GM12878 (cell line): ENCODE data around the gene NOXA1.

ENCODE experiments used
- BRCA1 ChIP-seq: IDR thresholded peaks from 2 replicates; pipeline ENCODE4 v1.6.1; 2011; ENCODE audit warnings: low read depth, low read length, improper control_type of control experiment
- CBX3 ChIP-seq: fragments of 200-600 bp; sonication (generic); IDR thresholded peaks from 2 replicates; pipeline ENCODE4 v1.6.1; 2016; ENCODE audit warnings: low read depth, borderline replicate concordance
- CEBPB ChIP-seq, 2 experiments: fragments of 150-350 bp in 1 of 2; IDR thresholded peaks; 2 replicates each; pipeline ENCODE4 v1.6.1; 2012 to 2014; ENCODE audit warnings: low read depth in 2 of 2, low read length in 2 of 2, borderline replicate concordance in 1 of 2, inconsistent platforms in 1 of 2
- CTCF ChIP-seq, 3 experiments: IDR thresholded peaks in 2 of 3; conservative IDR thresholded peaks in 1 of 3; 2 replicates each; pipeline ENCODE4 v1.5.1; 2011; ENCODE audit warnings: low read depth in 3 of 3, low read length in 3 of 3, mild to moderate bottlenecking in 3 of 3, control low read depth in 2 of 3, moderate library complexity in 2 of 3, inconsistent platforms in 1 of 3, mixed read lengths in 1 of 3; ENCODE audit not compliant: control insufficient read depth in 2 of 3, insufficient read depth in 1 of 3; ENCODE audit errors: extremely low read depth in 1 of 3
- CUX1 ChIP-seq: IDR thresholded peaks from 2 replicates; pipeline ENCODE4 v1.6.1; 2012; ENCODE audit warnings: improper control_type of control experiment, low read depth, low read length; ENCODE audit not compliant: insufficient replicate concordance
- EP300 ChIP-seq, 2 experiments: fragments of 150-350 bp in 1 of 2; IDR thresholded peaks; 2 replicates each; pipeline ENCODE4 v1.6.1; 2011 to 2012; ENCODE audit warnings: low read depth in 2 of 2, low read length in 2 of 2, borderline replicate concordance in 1 of 2, improper control_type of control experiment in 1 of 2, inconsistent platforms in 1 of 2; ENCODE audit not compliant: control insufficient read depth in 1 of 2
- MAX ChIP-seq: IDR thresholded peaks from 2 replicates; pipeline ENCODE4 v1.6.1; 2012; ENCODE audit warnings: low read depth, low read length, improper control_type of control experiment
- MYC ChIP-seq: IDR thresholded peaks from 2 replicates; pipeline ENCODE4 v1.6.1; 2011; ENCODE audit warnings: mild to moderate bottlenecking, low read length, moderate library complexity, inconsistent platforms; ENCODE audit not compliant: insufficient read depth, insufficient replicate concordance, insufficient read length, severe bottlenecking
- POLR2A ChIP-seq: IDR thresholded peaks from 2 replicates; pipeline ENCODE4 v1.6.1; 2011; ENCODE audit warnings: low read depth, mild to moderate bottlenecking, low read length
- SREBF1 ChIP-seq: IDR thresholded peaks from 2 replicates; pipeline ENCODE4 v1.6.1; 2012; ENCODE audit warnings: mild to moderate bottlenecking, low read length
- TAF1 ChIP-seq: IDR thresholded peaks from 2 replicates; pipeline ENCODE4 v1.6.1; 2011; ENCODE audit warnings: mild to moderate bottlenecking, low read depth, low read length, borderline replicate concordance

GRCh38 chr9:137433349-137433915 lies 10.2 kb downstream of the NOXA1 start:
- TF ChIP-seq POLR2A (no peak), MYC (no peak), MAX (no peak), TAF1 (no peak), CEBPB (IDR thresholded peaks at IDR 0.05; ENCODE audit: borderline replicate concordance in 1 of 2, low read depth in 2 of 2, low read length in 2 of 2) (no peak), CTCF (IDR thresholded peaks at IDR 0.05 in 2 of 3, conservative IDR thresholded peaks at IDR 0.05 in 1 of 3; ENCODE audit: control insufficient read depth in 2 of 3, extremely low read depth in 1 of 3, insufficient read depth in 1 of 3, low read depth in 3 of 3, low read length in 3 of 3) (no peak), EP300 (IDR thresholded peaks at IDR 0.05; ENCODE audit: borderline replicate concordance in 1 of 2, control insufficient read depth in 1 of 2, low read depth in 2 of 2, low read length in 2 of 2) (no peak), CBX3 (no peak), SREBF1 (no peak), CUX1 (no peak), BRCA1 (no peak)
